ENCODE measurements around the gene PMEL.
"Not testable (repeated sequence)": the region's sequence is repeated elsewhere in the genome, so short reads cannot be mapped to it uniquely, and the experiment has no call there.

PMEL gene

GRCh38 chr12:55983232-55983842, 17.5 kb upstream of the PMEL start:
- no peak for DNase-seq (ENCODE audit: low read depth)

GRCh38 chr12:55982319-55982936, 16.6 kb upstream of the PMEL start:
- DNase-seq (ENCODE audit: low read depth): no peak

- DNase-seq (ENCODE audit: low read depth): not testable (repeated sequence)
These were observed 16.0 kb upstream of the PMEL start for GRCh38 chr12:55981882-55982281.

- DNase-seq (ENCODE audit: low read depth): no peak
These were observed 13.2 kb upstream of the PMEL start for GRCh38 chr12:55979069-55979468.

- no peak for DNase-seq (ENCODE audit: low read depth)
These were observed 12.6 kb upstream of the PMEL start for GRCh38 chr12:55978393-55978792.

GRCh38 chr12:55974308-55974730, 8.5 kb upstream of the PMEL start:
- DNase-seq (ENCODE audit: low read depth): no peak

- DNase-seq (ENCODE audit: low read depth): peak; percentile 100
These were observed 7.9 kb upstream of the PMEL start, which contains the start of gene RAB5B for GRCh38 chr12:55973599-55974307. RAB5B (plus strand) TSS chr12:55974078; CDS start chr12:55986961, 12,883 bp downstream.

GRCh38 chr12:55972911-55973598, 7.2 kb upstream of the PMEL start:
- no peak for DNase-seq (ENCODE audit: low read depth)

- no peak for DNase-seq (ENCODE audit: low read depth)
These were observed 6.6 kb upstream of the PMEL start for GRCh38 chr12:55972456-55972855.

GRCh38 chr12:55972042-55972441, 6.2 kb upstream of the PMEL start:
- no peak for DNase-seq (ENCODE audit: low read depth)

- no peak for DNase-seq (ENCODE audit: low read depth)
These were observed 4.9 kb upstream of the PMEL start for GRCh38 chr12:55970775-55971174.

GRCh38 chr12:55969356-55969755, 3.5 kb upstream of the PMEL start:
- no peak for DNase-seq (ENCODE audit: low read depth)

GRCh38 chr12:55966408-55967281, 803 bp upstream of the PMEL start, which contains the start of gene CDK2:
CDK2 (plus strand) TSS chr12:55966830; CDS start chr12:55967009, 179 bp downstream.
- DNase-seq (ENCODE audit: low read depth): no peak

GRCh38 chr12:55965240-55965639, 602 bp downstream of the PMEL start:
- no peak for DNase-seq (ENCODE audit: low read depth)

- DNase-seq (ENCODE audit: low read depth): no peak
These were observed 2.1 kb downstream of the PMEL start for GRCh38 chr12:55963760-55964159.

- DNase-seq (ENCODE audit: low read depth): no peak
These were observed 8.6 kb downstream of the PMEL start for GRCh38 chr12:55957106-55957859.

- DNase-seq (ENCODE audit: low read depth): no peak
These were observed 9.9 kb downstream of the PMEL start for GRCh38 chr12:55955800-55956508.

- no peak for DNase-seq (ENCODE audit: low read depth)
These were observed 10.5 kb downstream of the PMEL start for GRCh38 chr12:55955344-55955743.

- DNase-seq (ENCODE audit: low read depth): no peak
These were observed 19.3 kb downstream of the PMEL start for GRCh38 chr12:55946553-55946952.

- no peak for DNase-seq (ENCODE audit: low read depth)
These were observed 23.2 kb downstream of the PMEL start for GRCh38 chr12:55942577-55943136.
